ENCODE data around the gene TOM1L2.

TOM1L2 gene

DNA sequence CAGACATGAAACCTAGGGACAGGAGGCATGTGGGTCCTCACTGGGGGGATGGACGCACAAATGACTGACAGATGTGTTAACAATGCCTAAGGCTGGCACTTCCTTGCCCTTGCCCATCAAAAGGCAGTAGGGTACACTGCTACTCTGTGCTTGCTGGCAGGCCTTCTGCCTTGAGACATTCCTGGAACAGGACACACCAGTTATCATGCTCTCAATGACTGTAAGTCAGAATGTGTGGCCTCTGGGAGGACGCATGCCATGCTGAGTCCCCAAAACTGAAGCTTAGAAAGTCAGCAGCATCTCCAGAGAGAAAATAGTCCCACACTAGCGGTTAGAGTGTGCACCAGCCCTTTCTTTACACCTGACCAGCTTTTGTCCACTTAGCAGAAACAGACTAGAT, 119.3 kb downstream of the TOM1L2 start:
- ChIA-PET CTCF (interaction anchor here (0.9 to 1.0 kb wide), 2 partner anchors 39 to 41 kb away, joined by 3 to 4 read pairs; no protein-coding TSS in a partner anchor), POLR2A (interaction anchor here (0.9 to 14.1 kb wide), 2 partner anchors 15 to 26 kb away, joined by 3 to 196 read pairs; partner anchors contain the start of gene SREBF1)
- TF ChIP-seq SUZ12 (IDR thresholded peaks at IDR 0.05) (no peak), TARDBP (IDR thresholded peaks at IDR 0.05) (no peak)
- TF ChIP-seq, protein P1, sequence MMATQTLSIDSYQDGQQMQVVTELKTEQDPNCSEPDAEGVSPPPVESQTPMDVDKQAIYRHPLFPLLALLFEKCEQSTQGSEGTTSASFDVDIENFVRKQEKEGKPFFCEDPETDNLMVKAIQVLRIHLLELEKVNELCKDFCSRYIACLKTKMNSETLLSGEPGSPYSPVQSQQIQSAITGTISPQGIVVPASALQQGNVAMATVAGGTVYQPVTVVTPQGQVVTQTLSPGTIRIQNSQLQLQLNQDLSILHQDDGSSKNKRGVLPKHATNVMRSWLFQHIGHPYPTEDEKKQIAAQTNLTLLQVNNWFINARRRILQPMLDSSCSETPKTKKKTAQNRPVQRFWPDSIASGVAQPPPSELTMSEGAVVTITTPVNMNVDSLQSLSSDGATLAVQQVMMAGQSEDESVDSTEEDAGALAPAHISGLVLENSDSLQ (IDR thresholded peaks at IDR 0.05), result no peak
- no peak for DNase-seq (ENCODE audit: extremely low spot score)

- TF ChIP-seq CTBP1 (IDR thresholded peaks at IDR 0.05; ENCODE audit: borderline replicate concordance) (no peak), ELF4 (IDR thresholded peaks at IDR 0.05) (no peak), TARDBP (IDR thresholded peaks at IDR 0.05) (no peak), FOXM1 (IDR thresholded peaks at IDR 0.05; ENCODE audit: borderline replicate concordance) (no peak), ZNF384 (IDR thresholded peaks at IDR 0.05) (no peak), FOXK2 (IDR thresholded peaks at IDR 0.05) (no peak)
- POLR2A ChIA-PET, result interaction anchor here (1.1 to 14.1 kb wide), 2 partner anchors 14 to 69 kb away, joined by 3 to 196 read pairs; partner anchors contain the start of gene SREBF1
- no peak for DNase-seq (ENCODE audit: extremely low spot score)
- CTCF ChIA-PET, result interaction anchor here (1.0 to 1.1 kb wide), 2 partner anchors 9 to 10 kb away, joined by 3 to 5 read pairs; no protein-coding TSS in a partner anchor
These were observed 120.8 kb downstream of the TOM1L2 start for GRCh38 chr17:17851103-17852002.

- POLR2A ChIA-PET, result interaction anchor here (1.0 to 14.1 kb wide), 5 partner anchors 12 to 71 kb away, joined by 3 to 196 read pairs (median 3); partner anchors contain the start of gene SREBF1
- CTCF ChIA-PET, result interaction anchor here (3.1 kb wide), 1 partner anchor 10 kb away, joined by 8 read pairs; no protein-coding TSS in a partner anchor
- peak; percentile 70 for DNase-seq (ENCODE audit: extremely low spot score)
- TF ChIP-seq FOXM1 (IDR thresholded peaks at IDR 0.05; ENCODE audit: borderline replicate concordance) (no peak), ELF4 (IDR thresholded peaks at IDR 0.05) (no peak)
These were observed 122.3 kb downstream of the TOM1L2 start for GRCh38 chr17:17849845-17850373.

GRCh38 chr17:17849147-17849820, 122.9 kb downstream of the TOM1L2 start:
- TF ChIP-seq SP1 (IDR thresholded peaks at IDR 0.05), result no peak
- TF ChIP-seq FOXM1 (IDR thresholded peaks at IDR 0.05; ENCODE audit: borderline replicate concordance), result no peak
- no peak for TF ChIP-seq ELF4 (IDR thresholded peaks at IDR 0.05)
- TF ChIP-seq CTBP1 (IDR thresholded peaks at IDR 0.05; ENCODE audit: borderline replicate concordance), result no peak
- TF ChIP-seq BHLHE40 (IDR thresholded peaks at IDR 0.05; ENCODE audit: borderline replicate concordance), result no peak
- TF ChIP-seq ARNT (IDR thresholded peaks at IDR 0.05), result no peak
- TF ChIP-seq LEF1 (IDR thresholded peaks at IDR 0.05; ENCODE audit: borderline replicate concordance), result no peak
- TF ChIP-seq L3MBTL2 (conservative IDR thresholded peaks at IDR 0.05), result peak; percentile 38; the same call in 1 of the 2 replicates
- no peak for TF ChIP-seq SUZ12 (IDR thresholded peaks at IDR 0.05)
- no peak for TF ChIP-seq ZNF384 (IDR thresholded peaks at IDR 0.05)
- TF ChIP-seq HDGF (IDR thresholded peaks at IDR 0.05; ENCODE audit: borderline replicate concordance), result 0 out of 2 replicates have a peak, but pooled peaks have one; percentile 69
- TF ChIP-seq TARDBP (IDR thresholded peaks at IDR 0.05), result no peak
- no peak for TF ChIP-seq NFRKB (IDR thresholded peaks at IDR 0.05)
- no peak for TF ChIP-seq FOXA1 (IDR thresholded peaks at IDR 0.05)
- TF ChIP-seq, protein P1 (IDR thresholded peaks at IDR 0.05), result peak; percentile 90
- no peak for TF ChIP-seq FOXK2 (IDR thresholded peaks at IDR 0.05)
- POLR2A ChIA-PET, result interaction anchor here (1.0 to 14.1 kb wide), 4 partner anchors 12 to 35 kb away, joined by 3 to 196 read pairs (median 4); partner anchors contain the start of gene SREBF1
- DNase-seq (ENCODE audit: extremely low spot score), result peak; percentile 35
- CTCF ChIA-PET, result interaction anchor here (0.5 to 3.1 kb wide), 2 partner anchors 11 to 165 kb away, joined by 3 to 8 read pairs; no protein-coding TSS in a partner anchor

- no peak for TF ChIP-seq FOXA1 (IDR thresholded peaks at IDR 0.05)
- TF ChIP-seq ELF4 (IDR thresholded peaks at IDR 0.05), result no peak
- no peak for TF ChIP-seq HDGF (IDR thresholded peaks at IDR 0.05; ENCODE audit: borderline replicate concordance)
- no peak for TF ChIP-seq NFRKB (IDR thresholded peaks at IDR 0.05)
- TF ChIP-seq, protein P1 (IDR thresholded peaks at IDR 0.05), result no peak
- no peak for TF ChIP-seq FOXK2 (IDR thresholded peaks at IDR 0.05)
- TF ChIP-seq ARNT (IDR thresholded peaks at IDR 0.05), result no peak
- no peak for TF ChIP-seq TARDBP (IDR thresholded peaks at IDR 0.05)
- TF ChIP-seq L3MBTL2 (conservative IDR thresholded peaks at IDR 0.05), result no peak
- no peak for TF ChIP-seq LEF1 (IDR thresholded peaks at IDR 0.05; ENCODE audit: borderline replicate concordance)
- no peak for TF ChIP-seq BHLHE40 (IDR thresholded peaks at IDR 0.05; ENCODE audit: borderline replicate concordance)
- no peak for TF ChIP-seq FOXM1 (IDR thresholded peaks at IDR 0.05; ENCODE audit: borderline replicate concordance)
- no peak for TF ChIP-seq SP1 (IDR thresholded peaks at IDR 0.05)
- no peak for TF ChIP-seq ZNF384 (IDR thresholded peaks at IDR 0.05)
- TF ChIP-seq SUZ12 (IDR thresholded peaks at IDR 0.05), result no peak
- no peak for TF ChIP-seq CTBP1 (IDR thresholded peaks at IDR 0.05; ENCODE audit: borderline replicate concordance)
- ChIA-PET CTCF (interaction anchor here (0.5 to 3.1 kb wide), 3 partner anchors 12 to 190 kb away, joined by 3 to 8 read pairs (median 3); partner anchors contain the start of genes ATPAF2 and GID4), POLR2A (interaction anchor here (1.6 to 14.1 kb wide), 3 partner anchors 11 to 30 kb away, joined by 3 to 196 read pairs (median 5); partner anchors contain the start of gene SREBF1)
These were observed 123.7 kb downstream of the TOM1L2 start for GRCh38 chr17:17848311-17849082.

More at GRCh38 chr17:17848311-17849082, 123.7 kb downstream of the TOM1L2 start:
- no peak for DNase-seq (ENCODE audit: extremely low spot score)
